HG03095 (cell line): ENCODE results near the gene VASP.

ENCODE experiments used
- ATAC-seq: cut with Tn5 transposase; IDR thresholded peaks from one replicate; pipeline ENCODE4 v1.9.1; 2021; ENCODE audit warnings: moderate library complexity; ENCODE audit not compliant: unreplicated experiment

VASP gene

GRCh38 chr19:45547965-45548609 is 40.8 kb downstream of the VASP start:
- no peak for ATAC-seq

- no peak for ATAC-seq
Measured at GRCh38 chr19:45553464-45553863, 46.2 kb downstream of the VASP start.

DNA sequence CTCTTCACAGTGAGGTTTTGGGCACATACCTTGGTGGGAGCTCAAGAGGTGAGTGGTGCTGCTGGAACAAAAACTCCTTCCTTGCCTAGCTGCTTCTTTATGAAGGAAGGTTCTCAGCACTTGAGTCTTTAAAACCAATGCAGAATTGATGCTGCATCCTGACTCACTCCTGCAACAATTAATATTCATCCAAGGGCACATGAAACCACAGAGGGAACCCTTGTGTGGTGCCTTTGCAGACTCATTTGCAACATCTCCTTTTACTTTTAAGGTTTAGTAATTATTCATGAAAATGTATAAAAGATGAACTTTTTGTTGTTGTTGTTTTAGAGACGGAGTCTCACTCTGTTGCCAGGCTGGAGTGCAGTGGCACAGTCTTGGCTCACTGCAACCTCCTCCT is 47.2 kb downstream of the VASP start:
- no peak for ATAC-seq

DNA sequence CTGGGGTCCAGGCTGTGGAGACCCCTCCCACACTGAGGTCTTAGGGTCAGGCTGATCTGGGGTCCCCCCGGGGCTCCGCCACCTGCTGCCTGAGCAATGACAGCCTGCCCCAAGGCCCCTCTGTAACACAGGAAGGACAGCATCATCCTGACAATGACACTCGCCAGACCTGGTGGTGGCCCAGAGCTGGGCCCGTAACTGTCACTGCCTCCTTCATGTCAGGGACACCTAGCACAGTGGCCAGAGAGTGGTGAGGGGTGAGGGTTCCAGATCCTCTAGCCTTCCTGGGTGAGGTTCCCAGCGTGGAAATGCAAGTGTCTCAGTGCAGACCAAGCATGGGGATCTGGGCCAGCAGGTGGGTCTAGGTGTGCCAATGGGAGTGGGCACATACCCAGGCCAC is 49.6 kb downstream of the VASP start:
- no peak for ATAC-seq

DNA sequence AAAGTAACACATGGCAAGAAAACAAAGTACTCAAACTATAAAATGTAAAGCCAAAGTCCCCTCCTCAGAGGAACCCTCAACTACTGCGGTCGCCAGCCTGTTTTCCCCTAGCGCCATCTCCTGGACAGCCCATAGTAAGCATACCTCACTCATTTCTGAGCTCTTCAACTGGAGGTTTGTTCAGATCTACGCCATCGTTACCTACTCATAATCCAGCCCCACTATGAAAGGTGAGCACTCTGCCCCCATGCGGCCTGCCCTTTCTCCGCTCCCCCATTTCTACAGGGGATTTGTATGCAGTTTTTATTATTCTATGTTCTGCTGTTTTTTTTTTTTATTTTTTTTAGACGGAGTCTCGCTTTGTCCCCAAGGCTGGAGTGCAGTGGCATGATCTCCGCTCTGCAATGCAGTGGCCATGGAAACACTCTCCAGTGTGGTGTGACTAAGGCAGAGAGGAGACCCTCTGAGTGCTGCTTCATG is 51.2 kb downstream of the VASP start:
- ATAC-seq, result no peak

GRCh38 chr19:45560038-45560437 is 52.8 kb downstream of the VASP start:
- ATAC-seq, result no peak

DNA sequence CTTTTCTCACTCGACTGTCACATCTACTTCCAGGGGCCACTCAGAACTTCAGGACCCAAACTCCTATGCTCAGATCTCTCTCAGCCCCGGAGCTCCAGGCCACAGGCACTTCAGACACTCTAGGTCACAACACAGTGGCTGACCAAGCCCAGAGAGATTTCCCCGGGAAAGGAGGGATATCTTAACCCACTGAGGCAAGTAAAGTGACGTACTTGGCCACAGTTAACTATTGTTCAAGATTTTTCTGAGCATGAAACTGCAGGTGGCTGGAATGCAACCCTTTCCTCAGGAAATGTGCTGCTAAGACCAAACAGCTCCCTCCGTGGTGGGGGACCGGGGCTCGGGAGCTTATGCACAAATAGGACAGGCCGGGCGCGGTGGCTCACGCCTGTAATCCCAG is 53.4 kb downstream of the VASP start:
- ATAC-seq, result no peak

- ATAC-seq, result no peak
Measured at GRCh38 chr19:45564131-45564780, 57.0 kb downstream of the VASP start.

GRCh38 chr19:45567609-45568008 is 60.3 kb downstream of the VASP start:
- ATAC-seq, result no peak

GRCh38 chr19:45568732-45569131 is 61.5 kb downstream of the VASP start:
- no peak for ATAC-seq

DNA sequence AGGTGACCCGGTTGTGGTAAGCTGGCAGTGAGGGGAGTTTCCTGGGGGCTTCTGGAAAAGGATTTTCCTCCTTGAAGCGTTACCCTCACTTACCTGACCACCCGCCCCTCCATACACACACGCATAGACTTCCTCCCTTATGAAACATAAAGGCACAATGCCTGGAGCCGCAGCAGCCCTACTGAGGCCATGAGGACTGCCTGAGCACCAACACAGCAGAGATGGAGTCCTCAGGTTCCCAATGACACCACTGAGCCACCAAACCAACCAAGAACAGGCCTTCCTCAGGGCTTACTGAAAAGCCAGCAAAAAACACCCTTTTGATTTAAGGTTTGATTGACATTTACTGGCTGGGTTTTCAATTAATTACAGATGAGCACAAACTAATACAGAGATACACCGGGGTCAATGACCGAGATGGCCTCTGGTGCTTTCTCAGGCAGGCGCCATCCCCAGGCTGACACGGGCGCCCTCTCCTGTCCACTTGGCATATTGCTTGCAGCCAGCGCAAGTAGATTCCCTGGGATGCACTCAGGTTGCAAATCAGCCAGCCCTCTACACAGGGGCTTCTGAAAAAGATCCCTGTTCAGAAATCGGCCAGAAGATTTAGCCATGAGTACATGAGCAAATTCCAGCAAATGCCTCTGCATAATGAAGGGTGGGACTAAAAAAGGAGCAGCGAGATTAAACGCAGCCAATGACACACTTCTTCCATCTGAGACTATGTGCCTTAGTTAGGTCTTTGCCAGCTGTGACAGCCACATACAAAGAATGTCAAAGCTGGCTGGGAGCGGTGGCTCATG is 62.5 kb downstream of the VASP start:
- no peak for ATAC-seq

DNA sequence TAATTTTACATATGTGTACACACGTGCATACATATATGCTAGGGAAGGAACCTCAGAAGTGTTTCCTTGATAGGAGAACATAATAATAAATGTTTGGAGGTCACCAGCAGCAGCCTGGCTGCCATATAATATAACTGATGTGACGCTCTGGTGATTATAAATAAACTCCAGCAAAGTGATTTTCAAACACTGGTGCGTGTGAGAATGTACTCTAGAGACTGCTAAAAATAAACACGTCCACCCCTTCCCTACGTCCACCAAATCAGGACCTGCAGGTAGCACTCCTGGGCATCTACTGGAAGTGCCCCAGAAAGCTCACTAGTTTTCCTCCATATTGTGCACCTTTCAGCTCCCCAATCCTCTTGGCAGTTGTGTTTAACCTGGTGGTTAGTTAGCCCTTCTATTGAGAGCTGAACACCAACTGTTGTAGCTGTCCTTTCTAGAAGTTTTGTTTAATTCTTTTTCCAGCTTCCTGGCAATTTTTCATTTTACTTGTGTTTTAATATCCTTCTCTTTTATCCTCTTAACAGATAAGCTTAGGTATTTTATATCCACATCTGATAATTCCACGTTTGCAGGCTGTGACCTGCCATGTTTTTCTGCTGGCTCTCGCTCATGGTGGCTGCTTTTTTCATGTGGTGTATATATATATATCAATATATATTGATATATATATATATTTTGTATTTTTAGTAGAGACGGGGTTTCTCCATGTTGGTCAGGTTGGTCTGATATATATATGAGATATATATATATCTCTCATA is 64.4 kb downstream of the VASP start:
- ATAC-seq, result no peak

GRCh38 chr19:45574526-45574925 is 67.2 kb downstream of the VASP start:
- no peak for ATAC-seq

DNA sequence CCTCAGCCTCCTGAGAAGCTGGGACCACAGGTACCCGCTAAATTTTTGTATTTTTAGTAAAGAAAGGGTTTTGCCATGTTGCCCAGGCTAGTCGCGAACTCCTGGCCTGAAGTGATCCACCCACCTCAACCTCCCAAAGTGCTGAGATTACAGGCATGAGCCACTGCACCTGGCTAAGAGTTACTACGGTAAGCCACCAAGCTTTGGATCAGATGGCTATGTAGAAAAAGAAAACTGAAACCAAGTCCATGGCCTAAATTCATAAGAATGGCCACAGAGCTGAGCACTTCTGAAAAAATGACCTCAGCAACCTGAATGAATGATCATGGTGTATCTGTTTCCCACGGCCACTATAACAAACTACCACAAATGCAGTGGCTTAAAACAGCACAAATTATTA is 67.9 kb downstream of the VASP start:
- ATAC-seq, result no peak
